Heart left ventricle (tissue), 16 donors: Measurements from ENCODE around the gene UVRAG. TPM values are rescaled to one million over a fixed set of nuclear protein-coding genes. Genes with fewer than 3 reads are reported as not detected.

ENCODE experiments used
- ATAC-seq, 4 donors: fragments of 200-7000 bp; cut with Tn5 transposase; one replicate each; pipeline ENCODE4 v1.9.1; 2020 to 2022; ENCODE audit warnings: moderate library complexity in 4 of 4, mild to moderate bottlenecking in 3 of 4, moderate number of reproducible peaks in 1 of 4
- DNase-seq, 5 donors: peaks; one replicate each; pipeline ENCODE4 v3.0.0-alpha.2; 2020
- H3K27ac ChIP-seq, 12 donors: fragments of 200-600 bp; sonication (generic) in 4 of 12; one replicate each; pipeline versions ENCODE4 v1.5.0 to v1.8.0; 2016 to 2022; ENCODE audit warnings: mild to moderate bottlenecking in 2 of 12
- H3K27me3 ChIP-seq, 9 donors: fragments of 200-600 bp; sonication (generic) in 2 of 9; one replicate each; pipeline versions ENCODE4 v1.5.1 to v1.8.0; 2016 to 2022; ENCODE audit warnings: mild to moderate bottlenecking in 3 of 9
- H3K36me3 ChIP-seq, 9 donors: fragments of 200-600 bp; sonication (generic) in 2 of 9; one replicate each; pipeline versions ENCODE4 v1.5.0 to v1.8.0; 2018 to 2022; ENCODE audit warnings: mild to moderate bottlenecking in 2 of 9
- H3K4me1 ChIP-seq, 12 donors: fragments of 200-600 bp; sonication (generic) in 4 of 12; one replicate each; pipeline versions ENCODE4 v1.5.0 to v1.8.0; 2016 to 2022; ENCODE audit warnings: mild to moderate bottlenecking in 3 of 12
- H3K4me3 ChIP-seq, 12 donors: fragments of 200-600 bp; sonication (generic) in 4 of 12; one replicate each; pipeline versions ENCODE4 v1.5.0 to v1.8.0; 2017 to 2022; ENCODE audit warnings: mild to moderate bottlenecking in 9 of 12, moderate library complexity in 4 of 12
- H3K9me3 ChIP-seq, 12 donors: fragments of 200-600 bp; sonication (generic) in 4 of 12; one replicate each; pipeline versions ENCODE4 v1.5.0 to v1.8.0; 2016 to 2022; ENCODE audit warnings: mild to moderate bottlenecking in 1 of 12
- CTCF ChIP-seq, 12 donors: fragments of 200-600 bp; sonication (generic) in 4 of 12; IDR thresholded peaks; one replicate each; pipeline versions ENCODE4 v1.5.0 to v1.8.0; 2018 to 2022; ENCODE audit warnings: antibody characterized with exemption in 12 of 12, mild to moderate bottlenecking in 5 of 12
- POLR2A ChIP-seq, 2 donors: fragments of 450-650 bp; IDR thresholded peaks; one replicate each; pipeline ENCODE4 v1.6.1; 2017; ENCODE audit warnings: antibody characterized with exemption in 2 of 2, mild to moderate bottlenecking in 2 of 2, moderate library complexity in 2 of 2
- WGBS, 4 donors: extraction: QIAGEN DNeasy Blood & Tissue Kit in 2 of 4; methylation state at CpG; one replicate each; pipeline versions ENCODE4 v1.1.5 to v1.1.7; 2013 to 2018; 5-methylcytosine and 5-hydroxymethylcytosine counted together
- intact Hi-C, 10 donors: fragments of 100-400 bp; cut with DNase I; formaldehyde crosslinking; loops; one replicate each; pipeline versions ENCODE4 v1.11.1 to v1.14.2; 2022
- polyA plus RNA-seq, 2 donors: library from polyadenylated mRNA; stranded (reverse); fragments of 200-250 nt; gene quantifications; one replicate each; pipeline ENCODE4 v1.2.3, GENCODE V29; 2013
- total RNA-seq, 9 donors: library from RNA; depleted of rRNA in 2 of 9; stranded (reverse); fragments of >200 nt in 2 of 9; fragmentation: NEBNext Ultra II Directional in 3 of 9; extraction: Animal tissue kit (Norgen Biotek cat#: 25700) in 3 of 9; gene quantifications; one replicate each; pipeline versions ENCODE4 v1.1.0 to v1.2.4, GENCODE V29; 2016 to 2023
- donor health status: ischemic (EF 13 %, LVEDD 7.1; RV severe dilation, severe dysfunction).
- donor health status: healthy with polysubstance abuse.
- donor health status: DM: no; HTN: yes; CAD: no.
- donor health status: DM: no; HTN: no; CAD: no.
- donor health status: ischemic (EF 25% LVEDD 6.9; RV normal size, moderate dysfunction).
- donor health status: ischemic (EF 25% LVEDD 5.7; RV mildly dilated, moderate dysfunction).
- donor health status: healthy.
- donor health status: DM: yes; HTN: yes; CAD: no.
- donor health status: ischemic (EF 35%, LVEDD 5.7; RV mildly dilated, moderate dysfunction).
- donor health status: nonischemic (EF 11% LVEDD 7.7; RV severe dilation, severe dysfunction).
- donor health status: DM: yes; HTN: yes; CAD: no.
- donor health status: PGD.
- donor health status: ischemic (EF 29% LVEDD 5.4; RV normal size, mild dysfunction).
- donor health status: nonischemic (EF 23%, LVEDD 6.1; RV moderate dilation, normal function).

UVRAG gene
- total and polyA plus RNA-seq, 11 donors, result 4.5 to 22.6 (median 15.0) TPM

DNA sequence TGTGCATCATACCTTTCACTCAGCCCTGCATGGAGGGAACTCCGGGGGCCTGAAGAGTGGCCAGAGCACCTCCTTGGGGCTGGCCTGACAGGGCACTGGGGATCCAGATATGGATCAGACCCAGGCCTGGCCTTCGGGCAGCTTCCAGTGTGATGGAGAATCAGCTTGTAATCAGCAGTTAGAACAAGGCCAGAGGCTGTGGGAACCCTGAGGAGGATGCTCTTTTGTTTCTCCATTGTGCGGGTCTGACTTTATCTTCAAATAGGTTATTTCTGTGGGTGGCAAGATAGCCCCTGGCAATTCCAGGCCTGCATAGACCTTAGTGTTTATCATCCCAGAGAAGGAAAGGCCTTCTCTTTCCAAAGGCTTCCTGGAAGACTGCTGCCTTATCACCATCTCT, 34.1 kb upstream of the UVRAG start:
- H3K4me3 ChIP-seq, result no peak overlapping the region
- DNase-seq (no peak), ATAC-seq (no peak)
- H3K27ac ChIP-seq, result no peak overlapping the region
- intact Hi-C loops, result no loop called here
- H3K36me3 ChIP-seq, result no peaks in the 10 kb centered on the region
- H3K9me3 ChIP-seq, result no peaks in the 10 kb centered on the region
- no peaks in the 10 kb centered on the region for H3K27me3 ChIP-seq
- no peak for TF ChIP-seq POLR2A (IDR thresholded peaks at IDR 0.05)
- WGBS, 4 donors, result 85 to 94% (median 90%) methylated on average over 3 of the region's 3 CpGs
- H3K4me1 ChIP-seq, result peaks cover 0 to 17% (median 0%) of the 10 kb centered on the region in 12 donors

- ATAC-seq, result no peak
- WGBS, 4 donors, result 90 to 97% (median 94%) methylated on average over 5 to 7 of the region's 7 CpGs
- intact Hi-C loops, result no loop called here
- DNase-seq, result no peak
- H3K4me1 ChIP-seq, result peaks cover 0 to 17% (median 0%) of the 10 kb centered on the region in 12 donors
- H3K36me3 ChIP-seq, result no peaks in the 10 kb centered on the region
- no peaks in the 10 kb centered on the region for H3K9me3 ChIP-seq
- H3K4me3 ChIP-seq, result no peak overlapping the region
- H3K27ac ChIP-seq, result no peak overlapping the region
- H3K27me3 ChIP-seq, result no peaks in the 10 kb centered on the region
- TF ChIP-seq POLR2A (IDR thresholded peaks at IDR 0.05) (no peak), CTCF (IDR thresholded peaks at IDR 0.05) (no peak)
Observed at GRCh38 chr11:75781296-75781695, 33.7 kb upstream of the UVRAG start.

GRCh38 chr11:75781831-75782230, 33.2 kb upstream of the UVRAG start:
- Histone ChIP-seq H3K27me3 (no peaks in the 10 kb centered on the region), H3K4me1 (peaks cover 0 to 11% (median 0%) of the 10 kb centered on the region in 12 donors), H3K36me3 (no peaks in the 10 kb centered on the region), H3K9me3 (no peaks in the 10 kb centered on the region), H3K4me3 (no peak overlapping the region), H3K27ac (no peak overlapping the region)
- ATAC-seq (no peak), DNase-seq (no peak)
- 90 to 94% (median 93%) methylated on average over 9 of the region's 9 CpGs for WGBS, 4 donors
- TF ChIP-seq CTCF (IDR thresholded peaks at IDR 0.05), result no peak
- no peak for TF ChIP-seq POLR2A (IDR thresholded peaks at IDR 0.05)
- intact Hi-C loops, result no loop called here

- Histone ChIP-seq H3K36me3 (no peaks in the 10 kb centered on the region), H3K9me3 (no peaks in the 10 kb centered on the region), H3K27ac (no peak overlapping the region), H3K27me3 (no peaks in the 10 kb centered on the region), H3K4me1 (peaks cover 0 to 3% (median 0%) of the 10 kb centered on the region in 12 donors), H3K4me3 (no peak overlapping the region)
- TF ChIP-seq POLR2A (IDR thresholded peaks at IDR 0.05) (no peak), CTCF (IDR thresholded peaks at IDR 0.05) (no peak)
- ATAC-seq, result no peak
- DNase-seq, result no peak
- intact Hi-C loops, result no loop called here
- WGBS, 4 donors, result 92 to 100% (median 98%) methylated on average over 4 of the region's 4 CpGs
Observed at GRCh38 chr11:75782540-75783263, 32.3 kb upstream of the UVRAG start.
